ENCODE data around the gene PMF1.
"Not testable (repeated sequence)": the region's sequence is repeated elsewhere in the genome, so short reads cannot be mapped to it uniquely, and the experiment has no call there.

PMF1 gene, protein sequence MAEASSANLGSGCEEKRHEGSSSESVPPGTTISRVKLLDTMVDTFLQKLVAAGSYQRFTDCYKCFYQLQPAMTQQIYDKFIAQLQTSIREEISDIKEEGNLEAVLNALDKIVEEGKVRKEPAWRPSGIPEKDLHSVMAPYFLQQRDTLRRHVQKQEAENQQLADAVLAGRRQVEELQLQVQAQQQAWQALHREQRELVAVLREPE

DNA sequence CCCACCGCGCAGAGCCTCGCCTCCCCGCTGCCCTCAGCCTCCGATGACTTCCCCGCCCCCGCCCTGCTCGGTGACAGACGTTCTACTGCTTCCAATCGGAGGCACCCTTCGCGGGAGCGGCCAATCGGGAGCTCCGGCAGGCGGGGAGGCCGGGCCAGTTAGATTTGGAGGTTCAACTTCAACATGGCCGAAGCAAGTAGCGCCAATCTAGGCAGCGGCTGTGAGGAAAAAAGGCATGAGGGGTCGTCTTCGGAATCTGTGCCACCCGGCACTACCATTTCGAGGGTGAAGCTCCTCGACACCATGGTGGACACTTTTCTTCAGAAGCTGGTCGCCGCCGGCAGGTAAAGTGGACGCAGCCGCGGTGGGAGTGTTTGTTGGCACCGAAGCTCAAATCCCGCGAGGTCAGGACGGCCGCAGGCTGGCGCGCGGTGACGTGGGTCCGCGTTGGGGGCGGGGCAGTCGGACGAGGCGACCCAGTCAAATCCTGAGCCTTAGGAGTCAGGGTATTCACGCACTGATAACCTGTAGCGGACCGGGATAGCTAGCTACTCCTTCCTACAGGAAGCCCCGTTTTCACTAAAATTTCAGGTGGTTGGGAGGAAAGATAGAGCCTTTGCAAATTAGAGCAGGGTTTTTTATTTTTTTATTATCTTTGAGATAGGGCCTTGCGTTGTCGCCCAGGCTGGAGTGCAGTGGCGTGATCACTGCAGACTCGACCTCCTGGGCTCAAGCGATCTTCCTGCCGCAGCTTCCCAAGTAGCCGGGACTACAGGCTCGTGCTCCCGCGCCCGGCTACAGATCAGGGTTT, at the start of gene PMF1:
PMF1 (plus strand) TSS at position 175 of the 811 bp plus-strand sequence; CDS start at position 184, 9 bp downstream.
- peak; percentile 97 for DNase-seq

DNA sequence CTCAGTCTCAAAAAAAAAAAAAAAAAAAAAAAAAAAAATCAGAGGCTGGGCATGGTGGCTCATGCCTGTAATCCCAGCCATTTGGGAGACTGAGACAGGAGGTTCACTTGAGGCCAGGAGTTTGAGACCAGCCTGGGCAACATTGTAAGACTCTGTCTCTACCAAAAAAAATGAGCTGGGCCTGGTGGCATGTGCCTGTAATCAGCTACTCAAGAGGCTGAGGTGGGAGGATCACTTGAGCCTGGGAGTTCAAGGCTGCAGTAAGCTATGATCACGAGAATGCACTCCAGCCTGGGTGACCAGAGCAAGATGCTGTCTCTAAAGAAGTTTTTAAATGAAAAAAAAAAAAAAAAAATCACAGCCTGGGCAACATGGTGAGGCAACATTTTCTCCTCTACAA, 49.1 kb upstream of the PMF1 start:
- DNase-seq: no peak

DNA sequence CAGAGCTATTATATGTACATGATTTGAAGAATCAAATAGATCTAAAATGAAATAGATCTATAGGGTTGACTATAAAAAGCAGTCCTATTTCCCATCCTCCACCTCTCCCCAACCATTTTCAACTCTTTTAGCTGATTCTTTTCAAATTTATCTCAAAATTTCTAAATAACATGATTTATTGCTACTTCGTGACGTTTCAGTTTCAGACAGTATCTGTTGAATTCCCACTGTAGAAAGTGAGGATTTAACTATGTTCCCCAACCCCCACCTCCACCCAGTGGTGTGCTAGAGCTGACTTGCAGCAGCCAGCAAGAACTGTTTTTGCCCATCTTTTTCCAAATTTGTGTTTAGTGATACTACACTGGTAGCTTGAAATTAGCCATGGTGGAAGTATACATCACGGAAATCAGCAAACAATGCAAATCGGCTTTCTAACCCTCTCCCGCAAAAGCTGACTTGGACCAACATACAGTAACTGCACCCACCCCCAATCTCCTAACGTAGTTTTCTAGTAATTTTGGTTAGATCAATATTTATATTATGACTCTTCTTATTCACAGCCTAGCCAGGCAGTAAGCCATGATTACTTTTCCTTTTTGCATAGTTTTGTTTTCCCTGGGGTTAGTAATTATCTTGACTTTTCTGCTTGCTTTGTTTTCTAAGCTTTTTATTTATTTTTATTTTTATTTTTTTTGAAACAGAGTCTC, 48.5 kb upstream of the PMF1 start:
- no peak for DNase-seq

DNA sequence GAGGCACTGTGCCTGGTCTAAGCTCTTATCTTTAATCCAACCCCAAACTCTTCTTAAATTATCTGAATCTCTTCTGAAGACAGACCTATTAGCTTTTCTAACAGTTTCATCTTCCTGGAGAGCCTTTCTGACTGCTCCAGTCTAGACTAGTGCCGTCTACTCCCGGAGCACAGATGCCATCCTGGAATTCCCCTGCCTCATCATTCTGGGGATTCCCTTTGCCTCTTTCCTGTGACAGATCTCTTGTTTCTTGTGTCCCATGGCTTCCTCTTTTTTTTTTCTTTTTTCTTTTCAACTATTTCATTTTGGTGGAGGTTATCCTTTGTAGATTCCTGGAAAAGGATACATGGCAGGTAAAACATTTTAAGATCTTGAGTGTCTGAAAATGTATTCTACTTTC, 47.7 kb upstream of the PMF1 start:
- no peak for DNase-seq

DNA sequence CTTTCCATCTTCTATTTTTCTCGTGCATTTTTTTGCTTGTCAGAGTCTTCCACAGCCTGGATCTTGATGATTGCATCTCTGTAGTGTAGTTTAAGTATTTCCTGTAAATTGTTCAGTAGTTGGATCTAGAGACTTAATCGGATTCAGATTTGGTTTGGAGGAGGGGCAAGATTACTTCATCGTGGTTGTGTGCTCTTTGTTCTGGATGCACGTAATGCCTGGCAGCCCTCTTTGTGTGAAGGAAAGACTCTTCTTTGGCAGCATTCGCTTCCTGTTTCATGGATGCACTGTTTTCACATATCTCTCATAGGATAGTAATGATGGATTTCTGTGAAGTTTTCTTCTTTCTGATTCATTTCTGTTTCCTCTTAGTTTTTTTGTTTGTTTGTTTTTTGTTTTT, 45.3 kb upstream of the PMF1 start:
- no peak for DNase-seq

DNA sequence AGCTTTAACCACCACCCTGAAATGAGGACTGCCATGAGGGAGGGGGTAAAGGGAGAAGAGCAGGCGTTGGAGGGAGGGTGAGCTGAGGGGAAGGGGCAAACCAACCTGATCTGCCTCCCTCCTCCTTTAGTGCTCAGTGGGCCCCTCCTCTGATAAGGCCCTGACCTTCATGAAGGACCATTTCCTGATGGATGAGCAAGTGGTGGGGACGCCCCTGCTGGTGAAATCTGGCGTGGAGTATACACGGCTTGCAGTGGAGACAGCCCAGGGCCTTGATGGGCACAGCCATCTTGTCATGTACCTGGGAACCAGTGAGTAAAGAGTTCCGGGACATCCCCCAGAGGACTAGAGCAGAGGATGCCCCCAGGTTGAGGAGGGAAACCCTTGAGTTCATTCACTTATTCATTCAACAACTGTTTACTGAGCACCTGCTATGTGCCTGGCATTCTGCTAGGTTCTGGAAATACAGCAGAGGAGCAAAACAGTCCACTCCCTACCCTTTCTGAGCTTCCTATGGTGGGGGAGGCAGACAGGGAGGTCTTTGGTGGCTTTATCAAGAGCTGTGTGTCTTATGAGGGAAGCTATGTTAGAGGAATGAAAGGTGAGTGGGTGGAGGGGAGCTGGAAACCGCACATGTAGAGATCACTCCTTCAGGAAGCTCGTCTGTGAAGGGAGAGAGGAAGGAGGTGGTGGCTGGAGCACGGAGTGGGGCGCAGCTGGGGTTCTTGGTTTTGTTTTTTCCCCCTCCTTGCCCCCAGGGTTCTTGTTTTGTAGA, 39.9 kb upstream of the PMF1 start:
- no peak for DNase-seq

DNA sequence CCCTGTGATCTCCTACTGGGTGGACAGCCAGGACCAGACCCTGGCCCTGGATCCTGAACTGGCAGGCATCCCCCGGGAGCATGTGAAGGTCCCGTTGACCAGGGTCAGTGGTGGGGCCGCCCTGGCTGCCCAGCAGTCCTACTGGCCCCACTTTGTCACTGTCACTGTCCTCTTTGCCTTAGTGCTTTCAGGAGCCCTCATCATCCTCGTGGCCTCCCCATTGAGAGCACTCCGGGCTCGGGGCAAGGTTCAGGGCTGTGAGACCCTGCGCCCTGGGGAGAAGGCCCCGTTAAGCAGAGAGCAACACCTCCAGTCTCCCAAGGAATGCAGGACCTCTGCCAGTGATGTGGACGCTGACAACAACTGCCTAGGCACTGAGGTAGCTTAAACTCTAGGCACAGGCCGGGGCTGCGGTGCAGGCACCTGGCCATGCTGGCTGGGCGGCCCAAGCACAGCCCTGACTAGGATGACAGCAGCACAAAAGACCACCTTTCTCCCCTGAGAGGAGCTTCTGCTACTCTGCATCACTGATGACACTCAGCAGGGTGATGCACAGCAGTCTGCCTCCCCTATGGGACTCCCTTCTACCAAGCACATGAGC, 36.1 kb upstream of the PMF1 start:
- DNase-seq: no peak

DNA sequence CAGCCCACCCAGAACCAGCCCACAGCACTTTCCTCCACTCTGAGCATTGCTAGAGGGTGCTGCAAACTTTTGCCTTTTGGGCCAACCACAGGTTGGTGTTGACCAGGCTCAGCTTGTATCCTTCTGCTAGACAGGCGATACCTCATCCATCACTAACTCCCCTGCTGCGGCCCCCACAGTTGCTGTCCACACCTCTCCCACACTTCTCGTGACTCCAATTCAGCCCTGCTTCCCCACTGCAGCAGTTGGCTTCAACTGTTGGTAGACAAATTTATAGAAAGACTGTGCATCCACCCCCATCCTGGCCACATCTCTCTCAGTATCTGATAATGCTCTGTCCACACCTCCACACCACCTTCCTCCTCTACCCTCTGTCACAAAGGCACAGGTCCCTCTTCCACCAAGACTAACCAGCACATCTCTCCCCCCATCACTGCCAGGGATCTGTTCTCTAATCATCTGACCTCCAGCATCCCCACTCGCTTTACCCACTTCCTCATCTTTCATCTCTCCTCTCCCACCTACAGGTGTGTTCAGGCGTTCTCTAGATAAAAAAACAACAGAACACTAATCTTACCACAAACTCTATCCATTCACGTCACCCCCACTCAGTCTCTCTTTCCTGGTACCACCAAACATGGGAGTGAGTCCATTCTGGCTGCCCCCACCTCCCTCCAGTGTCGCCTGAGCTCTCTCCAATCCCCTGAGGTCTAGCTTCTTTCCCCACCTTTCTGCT, 34.7 kb upstream of the PMF1 start:
- DNase-seq: no peak

DNA sequence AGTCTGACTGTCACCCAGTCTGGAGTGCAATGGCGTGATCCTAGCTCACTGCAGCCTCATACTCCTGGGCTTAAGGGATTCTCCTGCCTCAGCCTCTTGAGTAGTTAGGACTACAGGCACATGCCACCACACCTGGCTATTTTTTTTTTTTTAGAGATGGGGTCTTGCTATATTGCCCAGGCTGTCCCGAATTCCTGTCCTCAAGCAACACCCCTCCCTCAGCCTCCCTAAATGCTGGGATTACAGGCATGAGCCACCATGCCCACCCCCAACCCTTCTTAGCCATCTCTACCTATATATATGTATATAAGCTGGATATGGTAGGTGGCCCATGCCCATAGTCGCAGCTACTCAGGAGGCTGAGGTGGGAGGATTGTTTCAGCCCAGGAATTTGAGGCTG, 32.3 kb upstream of the PMF1 start:
- no peak for DNase-seq

DNA sequence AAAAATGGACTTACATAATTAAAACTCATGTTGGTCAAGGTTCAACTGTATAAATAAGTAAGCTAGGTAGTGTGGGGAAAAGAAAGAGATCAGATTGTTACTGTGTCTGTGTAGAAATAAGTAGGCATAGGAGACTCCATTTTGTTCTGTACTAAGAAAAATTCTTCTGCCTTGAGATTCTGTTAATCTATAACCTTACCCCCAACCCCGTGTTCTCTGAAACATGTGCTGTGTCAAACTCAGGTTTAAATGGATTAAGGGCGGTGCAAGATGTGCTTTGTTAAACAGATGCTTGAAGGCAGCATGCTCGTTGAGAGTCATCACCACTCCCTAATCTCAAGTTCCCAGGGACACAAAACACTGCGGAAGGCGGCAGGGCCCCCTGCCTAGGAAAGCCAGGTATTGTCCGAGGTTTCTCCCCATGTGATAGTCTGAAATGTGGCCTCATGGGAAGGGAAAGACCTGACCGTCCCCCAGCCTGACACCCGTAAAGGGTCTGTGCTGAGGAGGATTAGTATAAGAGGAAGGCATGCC, 31.3 kb upstream of the PMF1 start:
- DNase-seq: not testable (repeated sequence)

DNA sequence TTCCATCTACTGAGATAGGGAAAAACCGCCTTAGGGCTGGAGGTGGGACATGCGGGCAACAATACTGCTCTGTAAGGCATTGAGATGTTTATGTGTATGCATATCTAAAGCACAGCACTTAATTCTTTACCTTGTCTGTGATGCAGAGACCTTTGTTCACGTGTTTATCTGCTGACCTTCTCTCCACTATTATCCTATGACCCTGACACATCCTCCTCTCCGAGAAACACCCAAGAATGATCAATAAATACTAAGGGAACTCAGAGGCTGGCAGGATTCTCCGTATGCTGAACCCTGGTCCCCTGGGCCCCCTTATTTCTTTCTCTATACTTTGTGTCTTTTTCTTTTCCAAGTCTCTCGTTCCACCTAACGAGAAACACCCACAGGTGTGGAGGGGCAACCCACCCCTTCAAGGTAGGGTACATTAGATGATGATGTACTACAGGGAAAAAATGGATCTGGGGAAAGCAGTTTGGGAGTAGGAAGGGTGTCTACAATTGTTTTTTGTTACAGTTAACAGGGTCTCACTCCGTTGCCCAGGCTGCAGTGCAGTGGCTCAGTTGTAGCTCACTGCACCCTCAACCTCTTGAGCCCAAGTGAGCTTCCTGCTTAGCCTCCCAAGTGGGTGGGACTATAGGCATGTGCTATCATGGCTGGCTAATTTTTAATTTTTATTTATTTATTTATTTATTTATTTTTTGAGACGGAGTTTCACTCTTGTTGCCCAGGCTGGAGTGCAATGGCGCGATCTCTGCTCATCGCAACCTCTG, 30.6 kb upstream of the PMF1 start:
- DNase-seq: not testable (repeated sequence)

DNA sequence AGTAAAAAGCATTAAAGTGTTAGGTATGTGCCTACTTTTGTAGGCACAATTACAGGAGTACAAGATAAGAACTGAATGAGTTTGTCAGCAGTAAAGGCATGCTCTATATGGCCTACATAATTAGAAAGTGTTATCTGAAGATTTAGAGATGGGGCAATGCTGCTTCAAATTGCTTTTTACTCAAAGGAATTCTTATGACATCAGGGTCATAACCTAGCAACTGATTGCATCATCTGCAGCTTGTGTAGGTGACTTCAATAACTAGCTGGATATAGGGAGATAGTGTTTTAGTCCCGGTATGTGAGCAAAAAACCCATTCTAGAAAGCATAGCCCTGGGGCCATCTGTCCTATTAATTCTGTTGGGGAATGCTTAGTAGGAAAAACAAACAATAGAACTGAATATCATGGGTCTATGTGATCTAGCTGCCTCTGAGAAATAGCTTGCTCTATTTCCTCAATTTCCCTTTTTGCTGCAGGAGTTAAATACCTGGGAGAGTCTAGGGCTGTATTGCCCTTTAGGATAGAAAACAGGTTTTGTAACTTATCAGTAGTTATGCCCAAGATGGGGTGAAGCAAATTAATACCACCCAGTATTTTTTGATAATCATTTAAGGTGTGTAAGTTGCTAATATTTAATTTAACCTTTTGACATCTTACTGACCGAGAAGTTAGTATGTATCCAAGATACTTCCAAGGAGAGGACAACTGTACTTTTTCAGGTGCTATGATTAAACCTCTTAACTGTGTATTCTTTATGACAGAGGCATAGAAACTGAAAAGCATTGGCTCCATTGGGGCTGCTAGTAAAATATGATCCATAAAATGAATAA, 26.2 kb upstream of the PMF1 start:
- DNase-seq: not testable (repeated sequence)

DNA sequence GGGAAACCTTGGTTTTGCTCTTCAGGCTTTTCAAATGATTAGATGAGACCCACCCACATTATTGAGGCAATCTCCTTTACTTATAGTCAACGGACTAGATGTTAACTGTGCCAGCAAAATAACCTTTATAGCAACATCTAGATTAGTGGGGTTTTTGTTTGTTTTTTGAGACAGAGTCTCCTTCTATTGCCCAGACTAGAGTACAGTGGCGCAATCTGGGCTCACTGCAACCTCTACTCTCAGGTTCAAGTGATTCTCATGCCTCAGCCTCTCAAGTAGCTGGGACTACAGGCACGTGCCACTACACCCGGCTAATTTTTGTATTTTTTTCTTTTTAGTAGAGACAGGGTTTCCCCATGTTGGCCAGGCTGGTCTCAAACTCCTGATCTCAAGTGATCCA, 22.5 kb upstream of the PMF1 start:
- not testable (repeated sequence) for DNase-seq

DNA sequence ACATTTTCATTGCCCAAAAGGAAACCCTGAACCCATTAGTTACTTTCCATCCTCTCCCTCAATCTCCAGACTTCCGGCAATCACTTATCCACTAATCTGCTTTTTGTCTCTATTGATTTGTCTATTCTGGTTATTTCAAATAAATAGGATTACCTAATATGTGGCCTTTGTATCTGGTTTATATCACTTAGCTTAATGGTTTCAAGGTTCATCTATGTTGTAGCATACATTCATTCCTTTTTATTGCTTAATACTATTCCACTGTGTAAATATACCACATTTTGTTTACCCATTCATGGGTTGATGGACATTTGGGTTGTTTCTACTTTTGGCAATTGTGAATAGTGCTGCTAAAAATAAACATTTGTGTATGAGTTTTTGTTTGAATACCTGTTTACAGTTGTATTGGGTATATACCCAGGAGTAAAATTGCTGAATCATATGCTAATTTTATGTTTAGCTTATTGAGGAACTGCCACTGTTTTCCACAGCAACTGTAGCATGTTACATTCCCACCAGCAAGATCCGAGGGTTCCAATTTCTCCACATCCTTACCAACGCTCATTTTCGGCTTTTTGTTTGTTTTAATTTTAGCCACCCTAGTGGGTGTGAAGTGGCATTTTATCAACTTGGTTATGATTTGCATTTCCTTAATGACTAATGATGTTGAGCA, 21.4 kb upstream of the PMF1 start:
- no peak for DNase-seq

DNA sequence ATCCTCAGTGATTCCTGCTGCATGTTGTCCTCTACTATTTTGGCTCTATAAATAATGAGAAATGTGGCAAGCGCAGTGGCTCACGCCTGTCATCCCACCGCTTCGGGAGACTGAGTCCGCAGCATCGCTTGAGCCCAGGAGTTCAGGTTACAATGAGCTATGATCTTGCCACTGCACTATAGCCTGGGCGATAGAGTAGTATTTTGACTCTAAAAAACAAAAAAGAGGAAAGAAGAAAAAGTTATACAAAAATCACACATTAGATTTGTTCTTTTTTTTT, 19.7 kb upstream of the PMF1 start:
- no peak for DNase-seq

DNA sequence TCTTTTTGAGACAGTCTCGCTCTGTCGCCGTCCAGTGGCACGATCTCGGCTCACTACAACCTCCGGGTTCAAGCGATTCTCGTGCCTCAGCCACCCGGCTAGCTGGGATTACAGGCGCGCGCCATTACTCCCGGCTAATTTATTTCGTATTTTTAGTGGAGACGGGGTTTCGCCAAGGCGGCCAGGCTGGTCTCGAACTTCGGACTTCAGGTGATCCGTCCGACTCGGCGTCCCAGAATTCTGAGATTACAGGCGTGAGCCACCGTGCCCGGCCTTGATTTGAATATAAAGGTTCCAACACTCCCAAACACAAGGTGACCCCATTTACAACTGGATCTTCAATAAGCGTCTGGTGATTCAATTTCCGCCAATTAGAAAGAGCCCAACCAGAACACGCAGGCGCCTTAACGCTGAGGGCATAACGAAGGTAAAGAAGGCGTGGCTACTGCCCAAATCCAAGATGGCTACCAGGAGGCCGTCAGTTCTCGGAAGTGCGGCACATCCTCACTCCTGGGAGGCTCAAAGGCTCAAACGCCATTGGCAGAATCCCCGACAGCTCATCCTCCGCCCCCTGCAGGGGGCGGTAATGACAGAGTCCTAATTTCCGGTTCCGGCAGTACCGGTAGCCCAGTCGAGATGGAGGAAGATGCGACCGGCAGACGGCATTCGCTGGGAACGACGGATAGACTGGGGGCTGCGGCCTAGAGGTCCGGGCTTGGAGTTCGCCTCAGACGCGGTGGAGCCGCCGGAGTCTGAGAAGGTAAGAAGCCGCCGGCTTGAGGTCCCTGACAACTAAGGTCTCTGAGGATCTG, 19.1 kb upstream of the PMF1 start, which contains the start of gene SLC25A44:
SLC25A44 (plus strand) TSS at position 617 of the 812 bp plus-strand sequence. CDS start 5,744 bp downstream, outside the sequence.
- peak; percentile 82 for DNase-seq

DNA sequence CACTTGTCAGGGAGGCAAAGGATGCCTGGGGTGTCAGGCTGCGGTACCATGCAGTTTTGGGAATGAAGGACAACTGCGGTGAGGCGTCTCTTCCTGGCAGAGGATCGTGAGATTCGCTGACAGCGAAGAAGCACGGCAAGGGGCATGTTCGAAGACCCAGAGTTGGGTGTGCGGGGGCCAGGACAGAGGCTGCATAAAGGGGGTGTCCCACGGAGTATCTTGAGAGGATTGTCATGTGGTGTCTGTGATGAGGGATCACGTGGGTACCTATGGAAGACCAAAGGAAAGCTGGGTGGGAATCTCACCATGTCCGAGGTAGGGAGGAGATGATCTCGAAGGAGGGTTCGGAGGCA, 18.5 kb upstream of the PMF1 start:
- DNase-seq: no peak

DNA sequence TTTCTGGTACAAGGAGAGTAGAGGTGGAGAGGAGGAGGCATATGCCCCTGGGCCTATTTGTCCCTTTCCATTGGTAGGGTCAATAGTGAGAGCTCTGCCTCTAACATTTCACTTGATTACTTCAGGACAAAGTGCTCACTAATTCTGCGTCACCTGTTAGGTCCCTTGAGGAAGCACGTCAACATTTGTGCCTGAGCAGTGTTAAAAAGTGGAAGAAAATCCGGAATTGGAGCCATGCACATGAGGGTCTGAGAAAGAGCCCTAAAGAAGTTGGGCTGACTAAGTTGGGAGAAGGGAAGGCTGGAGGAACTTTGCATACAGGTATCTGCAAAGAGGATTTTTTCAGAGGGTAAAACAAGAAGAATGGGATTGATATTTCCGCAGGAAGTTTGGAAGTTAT, 17.0 kb upstream of the PMF1 start:
- no peak for DNase-seq

DNA sequence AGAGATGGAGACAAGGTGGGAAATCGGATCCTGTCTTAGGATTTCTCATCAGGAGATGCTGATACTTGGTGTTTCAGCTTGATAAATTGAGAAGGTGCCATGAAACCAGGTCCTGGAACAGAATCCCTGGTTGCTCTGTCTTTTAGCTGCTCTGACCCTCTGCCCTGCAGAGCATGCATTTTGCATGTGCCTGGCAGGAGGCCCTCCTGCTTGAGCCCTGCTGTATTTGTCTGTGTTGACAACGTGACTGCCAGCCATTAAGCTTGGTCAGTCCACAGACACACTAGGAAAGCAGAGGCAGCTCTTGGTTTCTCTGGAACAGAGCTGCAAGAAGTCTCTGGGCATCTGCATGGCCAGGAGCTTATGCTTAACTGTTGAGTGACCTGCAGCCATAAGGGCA, 16.4 kb upstream of the PMF1 start:
- no peak for DNase-seq

All from 8988T (cell line).